HCT116 (cell line): ENCODE measurements around the gene TRMO. TPM values are rescaled to one million over a fixed set of nuclear protein-coding genes. Genes with fewer than 3 reads are reported as not detected.
"Not testable (repeated sequence)": the region's sequence is repeated elsewhere in the genome, so short reads cannot be mapped to it uniquely, and the experiment has no call there.

ENCODE experiments used
- ATAC-seq: fragments of 200-7000 bp; cut with Tn5 transposase; 2 replicates; pipeline ENCODE4 v1.9.1; 2020; ENCODE audit warnings: mild to moderate bottlenecking, moderate library complexity
- BruUV-seq: library from RNA; stranded (reverse); fragments of 400-500 nt; replicated peaks from 2 replicates; lab custom pipeline; 2021; lab: Mats Ljungman, UMichigan
- CTCF ChIA-PET: fragments of 300-600 bp; sonication (Branson Sonifier 250); formaldehyde crosslinking; loops from one replicate; lab custom pipeline; 2021; ENCODE audit warnings: antibody characterized with exemption; lab: Charles Lee
- POLR2A ChIA-PET: fragments of 300-600, 350-600 bp; sonication (Branson Sonifier 250); formaldehyde crosslinking; loops from one replicate; lab custom pipeline; 2021; ENCODE audit warnings: antibody characterized with exemption; lab: Charles Lee
- RAD21 ChIA-PET, 2 experiments: fragments of 300-600 bp; sonication (Branson Sonifier 250); formaldehyde crosslinking; loops; one replicate each; lab custom pipeline; 2023; ENCODE audit warnings: low total read pairs in 2 of 2; ENCODE audit not compliant: uncharacterized antibody in 2 of 2, unreplicated experiment in 2 of 2, low non-redundant PET in 1 of 2; lab: Charles Lee
- DNase-seq: peaks from one replicate; pipeline ENCODE4 v3.0.0-alpha.2; 2010; ENCODE audit warnings: low read depth, low spot score
- H2AFZ ChIP-seq: fragments of 200-600 bp; shearing (Covaris generic), sonication (generic); 2 replicates; pipeline ENCODE4 v1.6.1; 2017; ENCODE audit warnings: low read depth, mixed run types, mixed read lengths, antibody characterized with exemption, low read length; ENCODE audit not compliant: poor library complexity, severe bottlenecking
- H3K27ac ChIP-seq: 2 replicates; pipeline ENCODE4 v1.5.1; 2012; ENCODE audit warnings: low read depth, low read length
- H3K27me3 ChIP-seq: fragments of 200-600 bp; sonication (generic); 2 replicates; pipeline ENCODE4 v1.6.1; 2016; ENCODE audit warnings: mixed run types, low read length, mixed read lengths; ENCODE audit not compliant: insufficient read depth
- H3K36me3 ChIP-seq, 2 experiments: fragments of 200-500 bp in 1 of 2; fragments of 200-600 bp in 1 of 2; sonication (Bioruptor generic) in 1 of 2; sonication (generic) in 1 of 2; 2 replicates each; pipeline versions ENCODE4 v1.5.1 to v1.6.1; 2014 to 2016; ENCODE audit warnings: low read length in 2 of 2, inconsistent platforms in 1 of 2, mixed read lengths in 1 of 2, mixed run types in 1 of 2; ENCODE audit not compliant: insufficient read depth in 2 of 2, control insufficient read depth in 1 of 2
- H3K4me1 ChIP-seq, 2 experiments: fragments of 200-600 bp in 1 of 2; sonication (generic) in 1 of 2; 2 replicates each; pipeline versions ENCODE4 v1.5.1 to v1.6.1; 2012 to 2017; ENCODE audit warnings: low read length in 2 of 2, inconsistent platforms in 1 of 2, mild to moderate bottlenecking in 1 of 2, mixed read lengths in 1 of 2, mixed run types in 1 of 2, moderate library complexity in 1 of 2; ENCODE audit not compliant: insufficient read depth in 2 of 2, control insufficient read depth in 1 of 2
- H3K4me2 ChIP-seq: fragments of 200-600 bp; sonication (generic); 2 replicates; pipeline ENCODE4 v1.6.1; 2017; ENCODE audit warnings: mixed run types, low read length, mixed read lengths
- H3K4me3 ChIP-seq, 2 experiments: fragments of 200-600 bp in 1 of 2; sonication (generic) in 1 of 2; replicated peaks in 1 of 2; 2 replicates each; pipeline ENCODE4 v1.5.1; 2011 to 2016; ENCODE audit warnings: low read length in 2 of 2, control low read depth in 1 of 2, low read depth in 1 of 2, mild to moderate bottlenecking in 1 of 2, mixed read lengths in 1 of 2, mixed run types in 1 of 2
- H3K79me2 ChIP-seq: fragments of 200-600 bp; sonication (generic); 2 replicates; pipeline ENCODE4 v1.6.1; 2017; ENCODE audit warnings: mild to moderate bottlenecking, mixed run types, low read length, moderate library complexity, mixed read lengths; ENCODE audit not compliant: insufficient read depth
- H3K9ac ChIP-seq: fragments of 200-600 bp; sonication (generic); 2 replicates; pipeline ENCODE4 v1.6.1; 2016; ENCODE audit warnings: low read length, mixed read lengths
- H3K9me2 ChIP-seq: fragments of 200-600 bp; sonication (generic), shearing (Covaris generic); 2 replicates; pipeline ENCODE4 v1.6.1; 2017; ENCODE audit warnings: mixed run types, mild to moderate bottlenecking, moderate library complexity; ENCODE audit not compliant: insufficient read depth
- H3K9me3 ChIP-seq, 2 experiments: fragments of 200-500 bp in 1 of 2; fragments of 200-600 bp in 1 of 2; sonication (Bioruptor generic) in 1 of 2; sonication (generic) in 1 of 2; 2 replicates each; pipeline ENCODE4 v1.6.1; 2014 to 2017; ENCODE audit warnings: low read length in 2 of 2, mixed read lengths in 2 of 2, inconsistent platforms in 1 of 2, low read depth in 1 of 2, mild to moderate bottlenecking in 1 of 2, mixed run types in 1 of 2, moderate library complexity in 1 of 2; ENCODE audit not compliant: control insufficient read depth in 1 of 2, insufficient read depth in 1 of 2
- H4K20me1 ChIP-seq: fragments of 200-600 bp; sonication (generic), shearing (Covaris generic); 2 replicates; pipeline ENCODE4 v1.6.1; 2017; ENCODE audit warnings: mixed run types, mild to moderate bottlenecking, moderate library complexity; ENCODE audit not compliant: insufficient read depth
- CEBPB ChIP-seq: IDR thresholded peaks from 2 replicates; pipeline ENCODE4 v1.6.1; 2012; ENCODE audit warnings: low read depth
- EGR1 ChIP-seq: IDR thresholded peaks from 2 replicates; pipeline ENCODE4 v1.6.1; 2012; ENCODE audit warnings: low read depth
- ELF1 ChIP-seq: IDR thresholded peaks from 2 replicates; pipeline ENCODE4 v1.6.1; 2012; ENCODE audit warnings: low read depth, borderline replicate concordance
- EZH2 ChIP-seq: fragments of 200-600 bp; sonication (generic); IDR thresholded peaks from 2 replicates; pipeline ENCODE4 v1.6.1; 2017; ENCODE audit warnings: antibody characterized with exemption, mixed run types
- EZH2phosphoT487 ChIP-seq: fragments of 200-600 bp; IDR thresholded peaks from 2 replicates; pipeline ENCODE4 v1.6.1; 2018; ENCODE audit warnings: antibody characterized with exemption, borderline replicate concordance
- FOSL1 ChIP-seq: IDR thresholded peaks from 2 replicates; pipeline ENCODE4 v1.6.1; 2012; ENCODE audit warnings: low read depth
- POLR2A ChIP-seq: IDR thresholded peaks from 2 replicates; pipeline ENCODE4 v1.7.0; 2011; ENCODE audit warnings: borderline replicate concordance; ENCODE audit not compliant: insufficient read depth, insufficient read length; ENCODE audit errors: extremely low read depth
- POLR2AphosphoS5 ChIP-seq: IDR thresholded peaks from 2 replicates; pipeline ENCODE4 v1.6.1; 2011; ENCODE audit warnings: mild to moderate bottlenecking, low read depth, low read length, moderate library complexity
- RAD21 ChIP-seq: IDR thresholded peaks from 2 replicates; pipeline ENCODE4 v1.6.1; 2012; ENCODE audit warnings: low read depth, mild to moderate bottlenecking
- SIN3A ChIP-seq: IDR thresholded peaks from 2 replicates; pipeline ENCODE4 v1.6.1; 2012; ENCODE audit warnings: low read depth
- SP1 ChIP-seq: IDR thresholded peaks from 2 replicates; pipeline ENCODE4 v1.6.1; 2012; ENCODE audit warnings: low read depth
- SRF ChIP-seq: IDR thresholded peaks from 2 replicates; pipeline ENCODE4 v1.6.1; 2012; ENCODE audit warnings: low read depth
- ZFX ChIP-seq: fragments of 450-650 bp; IDR thresholded peaks from 2 replicates; pipeline ENCODE4 v1.6.1; 2017
- ZNF274 ChIP-seq: fragments of 200-500 bp; sonication (Bioruptor generic); IDR thresholded peaks from 2 replicates; pipeline ENCODE4 v1.6.1; 2014; ENCODE audit warnings: mild to moderate bottlenecking, low read depth, low read length, inconsistent platforms
- intact Hi-C: fragments of 100-400 bp; cut with micrococcal nuclease; formaldehyde crosslinking; loops from 2 replicates; pipeline ENCODE4 v1.10.0; 2022
- total RNA-seq: library from RNA; stranded (reverse); gene quantifications from one replicate; pipeline ENCODE4 v1.2.1, GENCODE V29; 2021; ENCODE audit not compliant: unreplicated experiment
- TF ChIP-seq, protein P1 (sequence below): IDR thresholded peaks from 2 replicates; pipeline ENCODE4 v1.6.1; 2012
- TF ChIP-seq, protein P2 (sequence below): IDR thresholded peaks from 2 replicates; pipeline ENCODE4 v1.6.1; 2012; ENCODE audit warnings: low read depth

The TRMO gene
- total RNA-seq, 1 experiment from 2014 or later: 10.2 TPM

DNA sequence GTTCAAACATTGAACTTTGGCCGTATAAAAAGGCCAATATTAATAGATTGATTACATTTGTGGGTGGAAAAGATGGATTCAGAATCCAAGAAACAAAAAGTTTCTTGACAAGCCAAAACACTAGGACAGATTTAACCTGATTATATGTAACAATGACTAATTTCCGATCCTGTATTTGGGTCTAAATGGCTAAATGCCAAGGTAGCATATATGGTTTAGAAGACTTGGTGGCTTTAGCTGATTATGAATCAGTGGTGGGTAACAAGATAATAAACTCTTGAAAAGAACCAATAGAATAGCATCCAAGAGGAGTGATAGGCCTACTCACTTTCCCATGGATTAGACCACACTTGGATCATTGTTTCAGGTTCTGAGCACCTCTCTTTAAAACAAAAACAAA lies 39.1 kb upstream of the TRMO start:
- H3K9ac ChIP-seq: no peak overlapping the region
- H3K36me3 ChIP-seq: no peaks in the 10 kb centered on the region
- CTCF ChIA-PET: no interaction called here
- H3K4me3 ChIP-seq: no peak overlapping the region
- no peak for TF ChIP-seq RAD21
- TF ChIP-seq EGR1: no peak
- TF ChIP-seq, protein P1, sequence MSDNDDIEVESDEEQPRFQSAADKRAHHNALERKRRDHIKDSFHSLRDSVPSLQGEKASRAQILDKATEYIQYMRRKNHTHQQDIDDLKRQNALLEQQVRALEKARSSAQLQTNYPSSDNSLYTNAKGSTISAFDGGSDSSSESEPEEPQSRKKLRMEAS: no peak
- no peak for TF ChIP-seq SIN3A
- TF ChIP-seq EZH2: no peak
- no peak for TF ChIP-seq ZNF274
- TF ChIP-seq ZFX: no peak
- TF ChIP-seq, protein P2, sequence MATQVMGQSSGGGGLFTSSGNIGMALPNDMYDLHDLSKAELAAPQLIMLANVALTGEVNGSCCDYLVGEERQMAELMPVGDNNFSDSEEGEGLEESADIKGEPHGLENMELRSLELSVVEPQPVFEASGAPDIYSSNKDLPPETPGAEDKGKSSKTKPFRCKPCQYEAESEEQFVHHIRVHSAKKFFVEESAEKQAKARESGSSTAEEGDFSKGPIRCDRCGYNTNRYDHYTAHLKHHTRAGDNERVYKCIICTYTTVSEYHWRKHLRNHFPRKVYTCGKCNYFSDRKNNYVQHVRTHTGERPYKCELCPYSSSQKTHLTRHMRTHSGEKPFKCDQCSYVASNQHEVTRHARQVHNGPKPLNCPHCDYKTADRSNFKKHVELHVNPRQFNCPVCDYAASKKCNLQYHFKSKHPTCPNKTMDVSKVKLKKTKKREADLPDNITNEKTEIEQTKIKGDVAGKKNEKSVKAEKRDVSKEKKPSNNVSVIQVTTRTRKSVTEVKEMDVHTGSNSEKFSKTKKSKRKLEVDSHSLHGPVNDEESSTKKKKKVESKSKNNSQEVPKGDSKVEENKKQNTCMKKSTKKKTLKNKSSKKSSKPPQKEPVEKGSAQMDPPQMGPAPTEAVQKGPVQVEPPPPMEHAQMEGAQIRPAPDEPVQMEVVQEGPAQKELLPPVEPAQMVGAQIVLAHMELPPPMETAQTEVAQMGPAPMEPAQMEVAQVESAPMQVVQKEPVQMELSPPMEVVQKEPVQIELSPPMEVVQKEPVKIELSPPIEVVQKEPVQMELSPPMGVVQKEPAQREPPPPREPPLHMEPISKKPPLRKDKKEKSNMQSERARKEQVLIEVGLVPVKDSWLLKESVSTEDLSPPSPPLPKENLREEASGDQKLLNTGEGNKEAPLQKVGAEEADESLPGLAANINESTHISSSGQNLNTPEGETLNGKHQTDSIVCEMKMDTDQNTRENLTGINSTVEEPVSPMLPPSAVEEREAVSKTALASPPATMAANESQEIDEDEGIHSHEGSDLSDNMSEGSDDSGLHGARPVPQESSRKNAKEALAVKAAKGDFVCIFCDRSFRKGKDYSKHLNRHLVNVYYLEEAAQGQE: no peak
- TF ChIP-seq ELF1: no peak
- TF ChIP-seq CEBPB: no peak
- no peak for TF ChIP-seq POLR2AphosphoS5
- no peak for TF ChIP-seq FOSL1
- no peak for TF ChIP-seq POLR2A
- no peak for TF ChIP-seq EZH2phosphoT487
- TF ChIP-seq SP1: no peak
- TF ChIP-seq SRF: no peak
- TF ChIP-seq, all 23 proteins: peak for 0
- Histone ChIP-seq H3K27me3 (no peaks in the 10 kb centered on the region), H2AFZ (no peak overlapping the region), H3K27ac (no peak overlapping the region), H3K4me1 (no peaks in the 10 kb centered on the region), H3K9me3 (no peaks in the 10 kb centered on the region), H3K9me2 (no peaks in the 10 kb centered on the region), H3K79me2 (no peaks in the 10 kb centered on the region), H3K4me2 (no peak overlapping the region), H4K20me1 (no peaks in the 10 kb centered on the region)
- intact Hi-C loops: no loop called here
- POLR2A ChIA-PET: interaction anchor here (0.7 kb wide), 1 partner anchor 26 kb away, joined by 3 read pairs; no protein-coding TSS in a partner anchor
- no TSS peak for BruUV-seq
- RAD21 ChIA-PET: no interaction called here
- DNase-seq (no peak), ATAC-seq (no peak)

DNA sequence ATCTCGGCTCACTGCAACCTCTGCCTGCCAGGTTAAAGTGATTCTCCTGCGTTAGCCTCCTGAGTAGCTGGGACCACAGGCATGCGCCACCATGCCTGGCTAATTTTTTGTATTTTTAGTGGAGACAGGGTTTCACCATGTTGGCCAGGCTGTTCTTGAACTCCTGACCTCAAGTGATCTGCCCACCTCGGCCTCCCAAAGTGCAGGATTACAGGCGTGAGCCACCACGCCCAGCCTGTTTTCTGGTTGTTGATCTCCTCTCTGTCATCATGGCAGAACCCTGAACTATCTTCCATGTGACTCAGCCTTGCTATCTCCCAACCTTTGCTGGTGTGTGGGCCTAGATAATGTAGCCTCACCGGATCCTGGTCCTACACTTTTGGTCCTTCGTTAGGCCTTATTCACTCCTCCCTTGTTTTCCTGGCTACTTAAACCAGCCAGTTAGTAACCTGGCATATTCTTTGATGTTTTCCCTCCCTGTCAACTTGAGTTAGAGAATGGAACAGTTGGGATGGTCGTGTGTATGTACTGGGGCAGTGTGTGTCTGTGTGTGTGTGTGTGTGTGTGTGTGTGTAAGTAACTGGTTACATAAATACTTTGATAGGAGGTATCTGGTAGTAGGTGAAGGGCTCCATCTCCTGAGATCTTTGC lies 38.5 kb upstream of the TRMO start:
- H3K4me1 ChIP-seq, H3K9me2 ChIP-seq, H3K36me3 ChIP-seq, POLR2A ChIA-PET, H2AFZ ChIP-seq, ATAC-seq, H3K27me3 ChIP-seq, H3K4me2 ChIP-seq, BruUV-seq, H3K9ac ChIP-seq, DNase-seq, H3K79me2 ChIP-seq, H3K9me3 ChIP-seq, H3K27ac ChIP-seq, RAD21 ChIA-PET, H3K4me3 ChIP-seq, intact Hi-C loops, H4K20me1 ChIP-seq: not testable (repeated sequence)
- CTCF ChIA-PET: interaction anchor here (1.2 kb wide), 1 partner anchor 38 kb away, joined by 5 read pairs; the partner anchor contains the start of gene TRMO
